Limb (tissue), 2 donors: ENCODE data around the gene CD34.
"Not testable (repeated sequence)": the region's sequence is repeated elsewhere in the genome, so short reads cannot be mapped to it uniquely, and the experiment has no call there.

Experiments used
- DNase-seq, 2 donors: peaks; one replicate each; pipeline ENCODE4 v3.0.0-alpha.2; 2016; ENCODE audit errors: extremely low spot score in 2 of 2

CD34 gene

DNA sequence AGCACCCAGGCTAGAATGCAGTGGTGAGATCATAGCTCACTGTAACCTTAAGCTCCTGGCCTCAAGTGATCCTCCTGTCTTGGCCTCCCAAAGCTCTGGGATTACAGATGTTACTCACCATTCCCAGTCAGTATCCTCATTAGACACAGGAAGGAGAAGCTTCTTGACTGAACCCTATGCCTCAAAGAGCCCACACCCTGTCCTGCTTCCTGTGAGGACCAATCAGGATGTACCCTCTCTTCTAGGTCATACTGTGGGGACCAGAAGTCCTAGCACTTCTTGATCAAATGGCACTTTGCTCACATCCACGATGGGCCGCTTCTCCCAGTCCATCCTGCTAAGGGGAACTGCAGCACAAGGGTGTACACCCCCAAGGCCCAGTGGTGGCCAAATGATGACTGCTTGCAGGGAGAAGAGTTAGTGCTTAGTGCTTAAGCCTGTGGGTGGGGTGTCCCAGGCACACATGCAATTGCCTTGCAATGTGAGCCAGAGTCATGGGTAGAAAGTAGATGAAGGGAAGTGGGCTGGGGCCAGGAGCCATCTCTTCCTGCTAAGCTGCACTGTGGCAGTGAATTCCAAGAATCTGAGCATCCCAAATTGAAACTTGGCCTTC is 9.8 kb downstream of the CD34 start:
- DNase-seq: no peak

- no peak for DNase-seq
Observed at GRCh38 chr1:207898836-207899235, 12.1 kb downstream of the CD34 start.

- DNase-seq: no peak
Observed at GRCh38 chr1:207898260-207898659, 12.7 kb downstream of the CD34 start.

DNA sequence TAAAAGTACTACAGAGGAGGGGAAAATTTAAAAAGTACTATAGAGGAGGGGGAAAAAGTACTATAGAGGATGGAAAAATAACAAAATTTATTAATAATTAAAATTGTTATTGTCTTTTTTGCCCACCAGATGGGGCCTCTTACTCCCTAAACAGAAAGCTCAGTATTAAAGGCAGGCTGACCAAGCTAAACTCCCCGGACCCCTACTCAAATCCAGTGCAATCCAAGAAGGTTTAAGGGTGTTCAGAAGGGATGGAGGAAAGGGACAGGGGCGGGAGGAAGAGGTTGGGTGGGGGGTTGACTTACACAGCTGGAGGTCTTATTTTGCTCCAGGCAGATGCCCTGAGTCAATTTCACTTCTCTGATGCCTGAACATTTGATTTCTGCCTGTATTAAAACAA is 13.7 kb downstream of the CD34 start:
- DNase-seq: peak in 1 of 2 donors; percentile 63

DNA sequence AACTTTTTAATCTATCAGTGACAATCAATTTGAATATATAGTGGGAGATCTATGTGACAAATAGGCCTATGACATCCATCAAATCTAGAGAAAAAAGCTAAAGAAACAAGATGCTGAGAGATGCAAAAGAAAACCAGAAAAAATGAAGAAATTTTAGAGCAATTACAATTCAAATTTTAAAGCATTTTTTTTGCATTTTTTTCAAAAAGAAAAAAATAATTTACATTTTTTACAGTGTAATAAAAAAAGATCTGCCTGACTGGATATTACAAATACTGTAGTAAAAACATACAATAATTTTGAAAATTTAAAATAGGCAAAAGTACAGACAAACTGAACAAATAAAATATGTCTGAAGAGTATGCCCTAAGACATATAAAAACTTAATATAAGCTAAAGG is 14.4 kb downstream of the CD34 start:
- no peak for DNase-seq

DNA sequence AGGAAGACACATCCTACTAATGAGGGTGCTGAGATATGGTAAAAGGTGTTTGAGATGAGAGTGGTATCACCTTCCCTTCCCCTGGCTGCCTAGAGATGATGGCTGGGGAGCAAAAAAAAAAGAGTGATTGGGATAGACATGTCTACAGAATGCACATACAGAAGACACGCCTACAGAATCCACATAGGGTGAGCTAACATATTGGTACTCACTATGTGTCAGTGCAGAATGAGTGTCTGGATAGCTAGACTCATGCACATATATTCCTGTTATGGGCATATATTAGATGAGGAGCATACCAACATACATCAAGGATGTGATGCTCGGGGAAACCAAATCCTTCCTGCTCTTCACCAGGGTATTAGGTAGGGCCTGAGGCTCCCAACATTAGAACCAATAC is 16.2 kb downstream of the CD34 start:
- DNase-seq: no peak

DNA sequence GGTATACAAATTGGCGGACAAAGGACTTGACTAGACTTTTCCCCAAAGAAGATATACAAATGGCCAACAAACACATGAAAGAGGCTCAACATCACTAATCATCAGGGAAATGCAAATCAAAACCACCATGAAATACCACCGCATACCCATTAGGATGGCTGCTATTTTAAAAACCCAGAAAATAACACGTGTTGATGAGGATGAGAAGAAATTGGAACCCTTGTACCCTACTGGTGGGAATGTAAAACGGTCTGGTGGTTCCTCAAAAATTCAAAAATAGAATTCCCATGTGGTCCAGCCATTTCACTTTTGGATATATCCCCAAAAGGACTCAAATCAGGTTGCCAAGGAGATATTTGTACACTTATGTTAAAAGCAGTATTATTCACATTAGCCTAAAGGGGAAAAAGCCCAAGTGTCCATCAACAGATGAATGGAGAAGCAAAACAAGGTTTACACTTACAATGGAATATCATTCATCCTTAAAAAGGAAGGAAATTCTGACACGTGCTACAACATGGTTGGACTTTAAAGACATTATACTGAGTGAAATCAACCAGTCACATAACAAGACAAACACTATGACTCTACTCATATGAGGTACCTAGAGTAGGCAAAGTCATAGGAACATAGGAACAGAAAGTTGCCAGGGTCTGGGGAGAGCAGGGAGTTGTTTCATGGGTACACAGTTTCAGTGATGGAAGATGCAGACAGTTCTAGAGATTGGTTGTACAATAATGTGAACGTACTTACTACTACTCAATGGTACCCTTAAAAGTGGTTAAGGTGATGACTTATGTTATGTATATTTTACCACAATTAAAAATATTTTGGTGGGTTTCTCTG is 17.0 kb downstream of the CD34 start:
- no peak for DNase-seq

DNA sequence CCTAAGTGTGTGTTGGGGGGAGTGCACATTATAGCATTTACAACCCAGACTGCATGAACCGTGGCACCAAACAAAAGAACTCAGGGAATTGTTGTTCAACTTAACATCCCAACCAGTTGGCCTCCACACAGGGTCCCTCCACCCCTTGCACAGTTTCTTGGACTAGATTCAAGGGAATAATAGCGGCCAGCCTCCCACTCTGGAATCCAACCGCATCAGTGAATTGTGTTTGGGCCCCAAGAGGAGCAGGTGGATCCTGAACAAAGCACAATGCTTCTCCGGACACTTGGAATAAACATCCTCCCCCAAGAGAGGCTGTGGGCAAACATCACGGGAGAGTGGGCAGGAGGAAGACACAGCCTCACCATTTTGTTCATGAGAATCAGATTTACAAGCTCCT is 18.2 kb downstream of the CD34 start:
- DNase-seq: no peak

- no peak for DNase-seq
Observed at GRCh38 chr1:207891148-207891547, 19.8 kb downstream of the CD34 start.

DNA sequence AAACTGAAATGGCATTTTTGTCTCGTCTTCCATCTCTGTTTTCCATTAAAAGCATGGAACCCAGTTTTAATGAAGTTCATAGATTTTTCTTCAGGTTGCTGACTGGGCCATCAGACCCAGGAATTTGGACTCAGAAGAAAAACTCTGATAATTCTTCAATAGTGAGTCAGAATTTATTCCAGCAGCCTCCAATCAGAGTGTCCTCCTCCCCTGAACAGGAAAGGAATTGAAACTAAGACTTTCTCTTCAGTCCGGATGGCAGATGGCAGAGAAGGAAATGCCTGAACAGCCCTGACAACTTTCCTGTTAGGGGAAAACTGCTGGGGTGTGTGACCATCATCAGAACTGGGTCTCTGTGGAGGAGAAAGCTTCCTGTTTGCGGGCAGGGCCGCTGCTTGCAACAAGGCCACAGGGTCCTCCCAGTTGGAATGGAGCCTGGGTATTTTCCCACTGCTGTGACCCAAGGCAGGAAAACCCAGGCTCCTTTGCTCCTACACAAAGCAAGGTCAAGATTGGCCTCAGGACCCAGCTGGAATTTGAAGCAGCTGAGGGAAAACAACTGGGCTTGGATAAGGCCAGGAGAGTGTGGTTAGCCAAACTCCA is 20.7 kb downstream of the CD34 start:
- DNase-seq: no peak

DNA sequence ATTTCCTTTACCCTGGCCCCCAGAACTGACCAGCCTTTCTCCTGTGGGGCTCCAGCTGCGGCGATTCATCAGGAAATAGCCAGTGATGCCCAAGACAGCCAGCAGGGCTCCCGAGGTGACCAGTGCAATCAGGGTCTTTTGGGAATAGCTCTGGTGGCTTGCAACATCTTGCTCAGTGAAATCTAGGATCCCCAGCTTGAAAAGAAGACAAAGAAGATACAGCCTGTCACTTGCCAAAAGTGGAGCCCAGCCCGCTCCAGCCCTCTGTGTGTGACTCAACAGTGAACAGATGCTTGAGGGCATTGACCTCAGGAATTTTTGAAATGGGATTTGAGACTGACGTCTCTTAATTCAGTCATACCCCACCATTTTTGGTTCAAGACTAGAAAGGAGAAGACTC is 22.3 kb downstream of the CD34 start:
- no peak for DNase-seq

GRCh38 chr1:207887542-207888201 is 23.3 kb downstream of the CD34 start:
- DNase-seq: no peak

DNA sequence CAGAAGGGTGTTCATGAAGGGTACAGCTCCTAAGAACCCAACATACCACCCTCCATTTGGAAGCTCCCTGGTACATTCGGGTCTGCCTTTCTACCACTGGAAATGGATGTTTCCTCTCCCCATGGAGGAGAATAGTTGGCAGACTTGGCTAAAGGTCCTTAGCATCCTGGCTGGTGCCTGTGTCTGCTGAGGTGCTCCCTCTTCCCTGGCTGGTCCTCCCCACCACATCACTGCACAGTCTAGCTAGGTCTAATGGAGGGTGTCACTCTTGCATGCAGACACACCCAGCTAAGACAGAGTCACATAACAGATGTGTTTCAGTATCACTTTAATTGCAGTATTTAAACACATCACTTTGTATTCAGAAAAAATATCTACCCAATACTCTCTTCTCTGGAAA is 24.7 kb downstream of the CD34 start:
- no peak for DNase-seq

GRCh38 chr1:207885129-207886032 is 25.5 kb downstream of the CD34 start:
- DNase-seq: peak; percentile 88 to 94

- no peak for DNase-seq
Observed at GRCh38 chr1:207884266-207885029, 26.5 kb downstream of the CD34 start.

DNA sequence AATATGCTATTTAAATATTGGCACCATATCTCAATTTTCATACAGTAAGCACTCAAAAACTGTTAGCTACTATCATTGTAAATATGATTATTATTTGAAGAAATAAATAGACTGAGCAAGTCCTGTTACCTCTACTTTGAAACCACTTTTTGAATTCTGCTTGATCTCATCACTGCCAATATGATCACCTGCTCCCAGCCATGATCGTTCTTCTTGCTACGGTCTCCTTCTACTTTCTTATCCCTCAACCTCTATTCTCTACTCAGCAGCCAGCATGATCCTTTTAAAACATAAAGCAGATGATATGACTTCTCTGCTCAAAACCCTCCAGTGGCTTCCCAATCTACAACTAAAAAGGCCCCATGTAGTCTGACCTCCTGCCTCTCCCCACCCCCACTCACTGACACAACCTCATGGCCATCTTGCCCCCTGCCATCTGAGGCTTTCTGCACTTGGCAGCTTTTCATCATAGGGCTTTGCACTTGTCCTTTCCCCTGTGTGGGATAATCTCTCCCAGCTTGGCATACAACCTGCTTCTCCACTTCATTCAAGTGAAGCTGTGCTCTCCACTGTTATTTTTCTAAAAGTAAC is 27.2 kb downstream of the CD34 start:
- no peak for DNase-seq

- no peak for DNase-seq
Observed at GRCh38 chr1:207883104-207883651, 27.7 kb downstream of the CD34 start.

GRCh38 chr1:207882692-207883091 is 28.2 kb downstream of the CD34 start:
- no peak for DNase-seq

- DNase-seq: no peak
Observed at GRCh38 chr1:207878939-207879338, 32.0 kb downstream of the CD34 start.

DNA sequence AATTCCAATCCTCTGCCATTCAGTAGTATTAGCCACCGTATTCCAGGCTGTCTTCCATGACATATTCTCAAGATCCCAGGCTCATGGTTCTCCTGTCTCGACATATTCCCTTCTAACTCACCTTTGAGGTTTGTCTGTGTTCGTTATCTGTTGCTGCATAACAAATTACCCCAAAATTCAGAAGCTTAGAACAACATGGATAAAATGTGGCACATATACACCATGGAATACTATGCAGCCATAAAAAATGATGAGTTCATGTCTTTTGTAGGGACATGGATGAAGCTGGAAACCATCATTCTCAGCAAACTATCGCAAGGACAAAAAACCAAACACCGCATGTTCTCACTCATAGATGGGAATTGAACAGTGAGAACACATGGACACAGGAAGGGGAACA is 33.0 kb downstream of the CD34 start:
- not testable (repeated sequence) for DNase-seq
